AG04449 (cell line): Measurements from ENCODE around the gene EIF4G3.
"Not testable (repeated sequence)": the region's sequence is repeated elsewhere in the genome, so short reads cannot be mapped to it uniquely, and the experiment has no call there.

Source experiments
- CTCF ChIA-PET: fragments of 350-600 bp; formaldehyde crosslinking; extraction: SDS; loops from one replicate; lab custom pipeline; 2021; ENCODE audit warnings: antibody characterized with exemption; lab: Yijun Ruan, JAX
- POLR2A ChIA-PET: fragments of 400-600, 350-600 bp; formaldehyde crosslinking; extraction: SDS; loops from one replicate; lab custom pipeline; 2020; ENCODE audit warnings: antibody characterized with exemption, inconsistent platforms; lab: Yijun Ruan, JAX
- DNase-seq: peaks from one replicate; pipeline ENCODE4 v3.0.0-alpha.2; 2010; ENCODE audit warnings: low read depth, low spot score
- H3K4me3 ChIP-seq: 2 replicates; pipeline ENCODE4 v1.5.1; 2011; ENCODE audit warnings: low read depth, mild to moderate bottlenecking, control low read depth, low read length
- TF ChIP-seq, protein P1 (sequence below): IDR thresholded peaks from one replicate; pipeline ENCODE4 v1.5.1; 2011; ENCODE audit warnings: mild to moderate bottlenecking, moderate library complexity, low read length, control low read depth, inconsistent platforms; ENCODE audit not compliant: insufficient read depth; ENCODE audit errors: missing control alignments

The EIF4G3 gene

DNA sequence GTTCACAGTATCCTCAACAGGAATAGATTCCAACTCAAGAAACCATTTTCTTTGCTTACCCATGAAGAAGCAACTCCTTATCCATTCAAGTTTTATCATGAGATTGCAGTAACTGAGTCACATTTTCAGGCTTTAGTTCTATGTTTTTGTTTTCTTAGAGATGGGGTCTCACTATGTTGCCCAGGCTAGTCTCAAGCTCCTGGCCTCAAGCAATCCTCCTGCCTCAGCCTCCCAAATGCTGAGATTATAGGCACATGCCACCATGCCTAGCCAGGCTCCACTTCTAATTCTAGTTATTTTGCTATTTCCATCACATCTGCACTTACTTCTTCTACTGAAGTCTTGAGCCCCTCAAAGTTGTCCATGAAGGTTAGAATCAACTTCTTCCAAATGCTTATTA, 246.3 kb downstream of the EIF4G3 start:
- ChIA-PET CTCF (no interaction called here), POLR2A (no interaction called here)
- H3K4me3 ChIP-seq: no peak overlapping the region
- DNase-seq: no peak
- TF ChIP-seq, protein P1, sequence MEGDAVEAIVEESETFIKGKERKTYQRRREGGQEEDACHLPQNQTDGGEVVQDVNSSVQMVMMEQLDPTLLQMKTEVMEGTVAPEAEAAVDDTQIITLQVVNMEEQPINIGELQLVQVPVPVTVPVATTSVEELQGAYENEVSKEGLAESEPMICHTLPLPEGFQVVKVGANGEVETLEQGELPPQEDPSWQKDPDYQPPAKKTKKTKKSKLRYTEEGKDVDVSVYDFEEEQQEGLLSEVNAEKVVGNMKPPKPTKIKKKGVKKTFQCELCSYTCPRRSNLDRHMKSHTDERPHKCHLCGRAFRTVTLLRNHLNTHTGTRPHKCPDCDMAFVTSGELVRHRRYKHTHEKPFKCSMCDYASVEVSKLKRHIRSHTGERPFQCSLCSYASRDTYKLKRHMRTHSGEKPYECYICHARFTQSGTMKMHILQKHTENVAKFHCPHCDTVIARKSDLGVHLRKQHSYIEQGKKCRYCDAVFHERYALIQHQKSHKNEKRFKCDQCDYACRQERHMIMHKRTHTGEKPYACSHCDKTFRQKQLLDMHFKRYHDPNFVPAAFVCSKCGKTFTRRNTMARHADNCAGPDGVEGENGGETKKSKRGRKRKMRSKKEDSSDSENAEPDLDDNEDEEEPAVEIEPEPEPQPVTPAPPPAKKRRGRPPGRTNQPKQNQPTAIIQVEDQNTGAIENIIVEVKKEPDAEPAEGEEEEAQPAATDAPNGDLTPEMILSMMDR: no peak

DNA sequence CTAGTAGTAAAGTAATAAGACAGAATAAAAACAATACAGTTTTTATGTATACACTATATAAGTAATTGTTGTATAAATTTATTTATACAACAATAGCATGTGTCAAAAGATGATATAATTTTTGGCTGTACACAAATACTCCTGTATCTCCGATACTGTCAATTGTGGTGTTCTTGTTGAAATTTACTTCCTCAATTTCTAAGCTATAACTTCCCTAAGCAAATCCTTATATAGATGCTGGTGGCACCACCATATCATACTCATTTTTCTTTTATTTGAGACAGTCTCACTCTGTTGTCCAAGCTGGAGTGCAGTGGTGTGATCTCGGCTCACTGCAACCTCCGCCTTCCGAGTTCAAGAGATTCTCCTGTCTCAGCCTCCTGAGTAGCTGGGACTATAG, 248.6 kb downstream of the EIF4G3 start:
- CTCF ChIA-PET: interaction anchor here (1.1 kb wide), 1 partner anchor 267 kb away, joined by 5 read pairs; no protein-coding TSS in a partner anchor

DNA sequence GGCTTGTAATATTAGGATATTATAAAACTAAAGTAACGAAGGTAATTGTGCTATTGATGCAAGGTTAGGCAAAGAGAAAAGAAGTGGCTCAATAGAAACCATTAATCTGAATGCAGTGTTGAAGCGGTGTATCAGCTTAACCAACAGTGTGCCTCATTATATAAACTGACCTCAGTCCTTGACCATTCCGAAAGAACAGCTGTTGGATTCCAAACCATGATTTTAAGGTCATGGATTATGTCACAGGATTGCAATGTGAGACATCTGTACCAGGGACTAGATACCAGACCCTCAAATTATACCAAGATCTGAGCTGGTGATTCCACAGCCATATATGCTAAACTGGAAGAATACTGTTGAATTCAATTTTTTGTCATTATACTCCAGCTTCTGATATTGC, 255.4 kb downstream of the EIF4G3 start:
- ChIA-PET CTCF (interaction anchor here (1.0 kb wide), 1 partner anchor 275 kb away, joined by 3 read pairs; no protein-coding TSS in a partner anchor), POLR2A (no interaction called here)
- H3K4me3 ChIP-seq: no peak overlapping the region
- DNase-seq: no peak
- TF ChIP-seq, protein P1: no peak

More for the DNA sequence above, 248.6 kb downstream of the EIF4G3 start:
- TF ChIP-seq, protein P1: no peak
- DNase-seq: no peak
- POLR2A ChIA-PET: interaction anchor here (0.6 kb wide), 1 partner anchor 115 kb away, joined by 3 read pairs; no protein-coding TSS in a partner anchor
- no peak overlapping the region for H3K4me3 ChIP-seq

GRCh38 chr1:20913242-20913641, 263.5 kb downstream of the EIF4G3 start:
- DNase-seq: no peak
- CTCF ChIA-PET: no interaction called here
- POLR2A ChIA-PET: no interaction called here
- H3K4me3 ChIP-seq: no peak overlapping the region
- TF ChIP-seq, protein P1: no peak

DNA sequence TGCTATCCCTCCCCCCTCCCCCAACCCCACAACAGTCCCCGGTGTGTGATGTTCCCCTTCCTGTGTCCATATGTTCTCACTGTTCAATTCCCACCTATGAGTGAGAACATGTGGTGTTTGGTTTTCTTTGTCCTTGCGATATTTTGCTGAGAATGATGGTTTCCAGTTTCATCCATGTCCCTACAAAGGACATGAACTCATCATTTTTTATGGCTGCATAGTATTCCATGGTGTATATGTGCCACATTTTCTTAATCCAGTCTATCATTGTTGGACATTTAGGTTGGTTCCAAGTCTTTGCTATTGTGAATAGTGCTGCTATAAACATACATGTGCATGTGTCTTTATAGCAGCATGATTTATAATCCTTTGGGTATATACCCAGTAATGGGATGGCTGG, 269.2 kb downstream of the EIF4G3 start:
- CTCF ChIA-PET, H3K4me3 ChIP-seq, DNase-seq, POLR2A ChIA-PET: not testable (repeated sequence)

DNA sequence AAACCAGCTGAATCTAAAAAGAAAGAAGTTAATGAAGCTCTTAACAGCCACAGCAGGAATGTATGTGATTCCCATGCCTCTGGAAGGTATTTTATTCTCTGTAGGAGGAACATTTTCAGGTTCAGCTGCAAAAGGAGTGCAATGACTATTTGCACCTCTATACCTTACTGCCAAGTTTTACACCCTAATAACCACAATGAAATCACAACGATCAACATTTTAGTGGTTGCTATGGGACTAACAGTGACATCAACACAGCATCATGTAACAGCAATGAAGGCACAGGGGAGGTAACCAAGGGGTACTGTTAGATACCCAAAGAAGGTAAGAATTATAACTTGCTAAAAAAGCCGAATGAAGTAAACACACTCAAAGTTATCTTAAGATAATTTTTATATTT, 273.3 kb downstream of the EIF4G3 start:
- ChIA-PET POLR2A (no interaction called here), CTCF (interaction anchor here (1.7 to 2.1 kb wide), 2 partner anchors 10 to 292 kb away, joined by 6 to 13 read pairs; no protein-coding TSS in a partner anchor)
- H3K4me3 ChIP-seq: no peak overlapping the region
- TF ChIP-seq, protein P1: no peak
- DNase-seq: no peak

DNA sequence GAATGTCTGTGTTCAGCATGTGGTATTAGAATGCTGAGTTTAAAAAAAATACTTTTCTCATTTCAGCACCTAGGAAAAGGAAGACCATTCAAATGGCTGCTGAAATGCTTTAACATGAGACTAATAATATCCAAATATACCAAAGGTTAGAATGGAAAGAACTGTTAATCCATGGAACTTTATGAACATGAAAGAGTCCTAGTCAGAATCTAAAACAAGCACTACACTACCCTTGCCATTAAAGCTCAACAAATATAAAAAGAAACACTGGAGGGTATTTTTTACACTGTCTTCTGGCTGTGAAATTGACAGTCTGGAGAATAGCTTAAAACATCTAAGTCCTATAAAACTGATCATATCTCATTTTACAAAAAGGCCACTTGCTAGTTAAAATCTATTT, 276.6 kb downstream of the EIF4G3 start:
- H3K4me3 ChIP-seq: no peak overlapping the region
- DNase-seq: no peak
- ChIA-PET CTCF (interaction anchor here (0.9 kb wide), 1 partner anchor 295 kb away, joined by 3 read pairs; no protein-coding TSS in a partner anchor), POLR2A (no interaction called here)
- TF ChIP-seq, protein P1: no peak
